Measurements from ENCODE around the gene CEP164. TPM values are rescaled to one million over a fixed set of nuclear protein-coding genes. Genes with fewer than 3 reads are reported as not detected.

CEP164 gene
- total RNA-seq, 2 experiments from 2014 or later: 41.4 to 45.6 TPM

DNA sequence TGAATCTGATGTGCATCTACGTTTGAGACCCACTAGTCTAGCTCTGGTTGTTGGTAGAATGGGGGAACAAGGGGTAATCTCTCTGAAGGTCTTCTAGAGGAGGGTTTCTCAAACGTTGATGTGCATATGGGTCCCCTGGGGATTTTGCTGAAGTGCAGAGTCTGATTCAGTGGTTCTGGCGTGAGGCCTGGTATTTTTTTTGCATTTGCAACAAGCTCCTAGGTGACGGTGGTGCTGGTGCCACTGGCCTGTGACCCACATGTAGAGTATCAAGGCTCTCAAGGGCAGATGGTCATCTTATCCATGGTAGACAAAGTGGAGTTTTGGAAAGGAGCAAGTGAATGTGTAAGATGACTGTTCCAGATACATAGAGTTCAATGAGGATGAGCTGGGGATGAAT is 97.1 kb downstream of the CEP164 start:
- H3K9me3 Mint-ChIP-seq: no peaks in the 10 kb centered on the region
- CTCF ChIA-PET: interaction anchor here (1.3 to 4.9 kb wide), 11 partner anchors 9 to 523 kb away, joined by 3 to 74 read pairs (median 8); no protein-coding TSS in a partner anchor
- H3K36me3 Mint-ChIP-seq (ENCODE audit: low read depth): no peaks in the 10 kb centered on the region
- DNase-seq: no peak
- no peak overlapping the region for H3K27ac Mint-ChIP-seq
- POLR2A ChIA-PET: interaction anchor here (1.6 kb wide), 1 partner anchor 628 kb away, joined by 6 read pairs; no protein-coding TSS in a partner anchor
- H3K27me3 Mint-ChIP-seq: peaks cover 9% of the 10 kb centered on the region
- no peak overlapping the region for H3K4me3 Mint-ChIP-seq
- H3K4me1 Mint-ChIP-seq: no peaks in the 10 kb centered on the region

DNA sequence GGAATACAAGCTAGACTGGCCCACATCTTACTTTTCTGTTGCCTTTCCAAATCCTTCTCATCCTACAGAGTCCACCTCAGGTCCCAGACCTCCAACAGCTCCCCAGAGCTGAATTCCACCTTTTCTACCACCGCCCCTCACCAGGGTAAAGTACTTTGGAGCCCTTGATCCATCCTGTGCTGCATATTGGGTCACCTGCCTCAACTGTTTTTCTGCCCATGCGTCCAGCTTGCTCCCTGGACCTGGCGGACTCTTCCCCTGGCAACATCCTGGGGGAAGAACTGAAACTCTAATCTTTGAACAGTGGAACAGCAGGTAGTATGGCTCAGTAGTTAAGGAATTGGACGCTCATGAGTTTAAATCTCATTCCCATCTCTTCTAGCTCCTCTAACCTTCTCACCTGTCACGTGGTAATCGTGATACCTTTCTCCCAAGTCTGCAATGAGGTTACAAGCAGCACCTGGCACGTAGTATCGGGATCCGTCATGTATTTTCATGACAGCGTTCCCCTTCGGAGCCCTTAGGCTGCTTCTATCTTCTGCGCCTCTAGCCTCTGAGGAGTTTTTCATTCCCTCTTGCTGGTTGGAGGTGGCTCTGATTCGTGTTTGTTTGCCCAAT is 98.1 kb downstream of the CEP164 start:
- POLR2A ChIA-PET: interaction anchor here (1.2 to 1.6 kb wide), 3 partner anchors 10 to 627 kb away, joined by 3 to 6 read pairs (median 3); no protein-coding TSS in a partner anchor

GRCh38 chr11:117426297-117426685 is 98.6 kb downstream of the CEP164 start:
- CTCF ChIA-PET: interaction anchor here (0.6 to 4.9 kb wide), 42 partner anchors 10 to 627 kb away, joined by 3 to 74 read pairs (median 4); no protein-coding TSS in a partner anchor
- Mint-ChIP-seq H3K9me3 (no peaks in the 10 kb centered on the region), H3K36me3 (ENCODE audit: low read depth) (no peaks in the 10 kb centered on the region), H3K27ac (no peak overlapping the region), H3K4me1 (peaks cover 2% of the 10 kb centered on the region), H3K4me3 (no peak overlapping the region), H3K27me3 (peaks cover 9% of the 10 kb centered on the region)
- POLR2A ChIA-PET: interaction anchor here (1.2 to 1.6 kb wide), 3 partner anchors 10 to 626 kb away, joined by 3 to 6 read pairs (median 3); no protein-coding TSS in a partner anchor
- DNase-seq: peak; percentile 68

More for the DNA sequence above, 98.1 kb downstream of the CEP164 start:
- no peak for DNase-seq
- Mint-ChIP-seq H3K9me3 (no peaks in the 10 kb centered on the region), H3K27ac (no peak overlapping the region), H3K27me3 (peaks cover 9% of the 10 kb centered on the region), H3K36me3 (ENCODE audit: low read depth) (no peaks in the 10 kb centered on the region), H3K4me1 (peaks cover 2% of the 10 kb centered on the region), H3K4me3 (no peak overlapping the region)
- CTCF ChIA-PET: interaction anchor here (0.6 to 4.9 kb wide), 40 partner anchors 10 to 627 kb away, joined by 3 to 74 read pairs (median 4); no protein-coding TSS in a partner anchor

GRCh38 chr11:117426941-117427340 is 99.3 kb downstream of the CEP164 start:
- POLR2A ChIA-PET: interaction anchor here (1.2 kb wide), 1 partner anchor 11 kb away, joined by 3 read pairs; no protein-coding TSS in a partner anchor
- peaks cover 2% of the 10 kb centered on the region for H3K4me1 Mint-ChIP-seq
- no peaks in the 10 kb centered on the region for H3K9me3 Mint-ChIP-seq
- no peak overlapping the region for H3K4me3 Mint-ChIP-seq
- H3K27ac Mint-ChIP-seq: no peak overlapping the region
- H3K27me3 Mint-ChIP-seq: peaks cover 9% of the 10 kb centered on the region
- no peaks in the 10 kb centered on the region for H3K36me3 Mint-ChIP-seq (ENCODE audit: low read depth)
- no peak for DNase-seq
- CTCF ChIA-PET: interaction anchor here (0.6 to 4.9 kb wide), 21 partner anchors 9 to 520 kb away, joined by 3 to 74 read pairs (median 5); no protein-coding TSS in a partner anchor

DNA sequence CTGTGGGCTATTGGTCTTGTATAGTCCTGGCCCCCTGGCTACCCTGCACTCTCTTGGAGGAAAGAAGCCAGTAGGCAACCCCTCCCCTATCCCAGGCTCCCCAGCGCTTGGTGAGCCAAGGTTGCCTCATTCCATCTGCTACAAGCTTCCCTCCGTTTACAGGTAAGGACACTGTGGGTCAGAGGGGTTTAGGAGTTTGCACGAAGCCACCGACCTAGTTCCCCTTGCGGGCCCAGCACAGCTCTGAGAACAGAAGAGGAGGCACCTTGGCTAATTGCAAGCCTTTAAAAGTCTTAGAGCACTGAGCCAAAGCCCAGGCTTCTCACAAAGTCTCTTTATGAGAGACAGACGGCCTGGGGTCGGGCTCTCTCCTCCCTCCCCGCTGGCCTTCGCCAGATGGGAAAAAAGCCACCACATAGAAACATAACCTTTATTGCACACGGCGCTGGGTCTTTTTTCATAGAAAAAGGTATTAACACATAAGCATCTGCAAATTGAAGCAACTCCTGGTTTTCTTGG is 99.8 kb downstream of the CEP164 start:
- no peak for DNase-seq
- Mint-ChIP-seq H3K36me3 (ENCODE audit: low read depth) (no peaks in the 10 kb centered on the region), H3K27me3 (peaks cover 8% of the 10 kb centered on the region), H3K27ac (no peak overlapping the region), H3K4me3 (no peak overlapping the region), H3K9me3 (no peaks in the 10 kb centered on the region), H3K4me1 (peaks cover 2% of the 10 kb centered on the region)
- POLR2A ChIA-PET: interaction anchor here (1.2 kb wide), 1 partner anchor 12 kb away, joined by 3 read pairs; no protein-coding TSS in a partner anchor
- CTCF ChIA-PET: interaction anchor here (1.3 to 4.9 kb wide), 8 partner anchors 18 to 520 kb away, joined by 4 to 74 read pairs (median 12); no protein-coding TSS in a partner anchor

GRCh38 chr11:117428186-117428855 is 100.7 kb downstream of the CEP164 start:
- POLR2A ChIA-PET: no interaction called here
- H3K27ac Mint-ChIP-seq: no peak overlapping the region
- DNase-seq: no peak
- CTCF ChIA-PET: interaction anchor here (4.9 kb wide), 1 partner anchor 192 kb away, joined by 74 read pairs; no protein-coding TSS in a partner anchor
- H3K9me3 Mint-ChIP-seq: no peaks in the 10 kb centered on the region
- peaks cover 4% of the 10 kb centered on the region for H3K27me3 Mint-ChIP-seq
- no peak overlapping the region for H3K4me3 Mint-ChIP-seq
- H3K36me3 Mint-ChIP-seq (ENCODE audit: low read depth): no peaks in the 10 kb centered on the region
- H3K4me1 Mint-ChIP-seq: peaks cover 2% of the 10 kb centered on the region

DNA sequence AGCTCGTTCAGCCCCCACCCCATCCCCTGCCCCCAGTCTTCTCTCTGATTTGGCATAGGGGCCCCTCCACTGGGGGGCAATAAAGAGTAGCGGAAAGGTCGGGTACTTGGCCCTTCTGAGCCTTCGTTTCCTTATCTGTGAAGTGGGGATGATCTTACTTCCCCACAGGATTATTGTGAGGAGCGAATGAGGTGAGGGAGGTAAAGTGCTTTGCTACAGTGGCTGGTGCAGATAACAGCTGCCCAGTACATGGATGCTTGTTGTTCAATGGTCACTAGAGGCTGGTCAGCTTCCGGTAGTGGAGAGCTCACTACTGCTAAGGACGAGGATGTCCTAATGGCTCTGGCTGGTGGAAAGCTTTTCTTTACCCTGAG is 101.2 kb downstream of the CEP164 start:
- H3K36me3 Mint-ChIP-seq (ENCODE audit: low read depth): no peaks in the 10 kb centered on the region
- H3K9me3 Mint-ChIP-seq: no peaks in the 10 kb centered on the region
- ChIA-PET CTCF (no interaction called here), POLR2A (no interaction called here)
- H3K27me3 Mint-ChIP-seq: peaks cover 2% of the 10 kb centered on the region
- no peak for DNase-seq
- H3K4me3 Mint-ChIP-seq: no peak overlapping the region
- H3K27ac Mint-ChIP-seq: no peak overlapping the region
- H3K4me1 Mint-ChIP-seq: peaks cover 2% of the 10 kb centered on the region

DNA sequence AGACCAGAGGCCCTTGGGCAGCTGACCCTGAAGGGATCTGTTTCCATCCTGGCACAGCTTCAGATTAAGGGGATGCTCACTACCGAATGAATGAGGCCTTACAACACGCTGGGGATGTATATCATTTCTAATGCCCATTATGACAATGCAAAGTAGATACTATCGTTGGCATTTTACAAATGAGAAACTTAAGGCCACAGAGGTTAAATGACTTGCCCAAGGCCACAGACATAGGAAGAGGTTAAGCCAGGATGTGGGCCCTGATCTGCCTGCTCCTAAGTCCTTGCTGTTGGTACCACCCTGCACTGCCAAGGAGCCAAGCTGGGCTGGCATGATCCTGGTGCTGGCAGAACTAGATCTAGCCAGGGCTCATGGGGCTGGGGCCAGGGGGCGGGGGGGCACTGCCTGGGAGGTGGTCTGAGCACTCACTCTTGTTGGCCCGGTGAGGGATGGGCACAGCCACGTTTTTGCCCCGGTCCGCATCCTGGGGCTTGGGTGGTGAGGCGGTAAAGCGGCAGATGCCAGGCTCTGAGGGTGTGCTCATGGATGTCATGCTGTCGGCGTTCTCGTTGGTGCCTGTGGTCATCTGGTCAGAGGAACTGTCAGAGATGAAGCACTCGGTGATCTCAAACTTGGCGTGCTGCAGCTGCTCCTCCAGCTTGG is 102.8 kb downstream of the CEP164 start:
- Mint-ChIP-seq H3K9me3 (no peaks in the 10 kb centered on the region), H3K27ac (no peak overlapping the region), H3K27me3 (no peaks in the 10 kb centered on the region), H3K4me3 (no peak overlapping the region), H3K4me1 (peaks cover 2% of the 10 kb centered on the region), H3K36me3 (ENCODE audit: low read depth) (no peaks in the 10 kb centered on the region)
- no peak for DNase-seq
- POLR2A ChIA-PET: no interaction called here
- CTCF ChIA-PET: no interaction called here

- Mint-ChIP-seq H3K4me1 (peaks cover 2% of the 10 kb centered on the region), H3K27ac (no peak overlapping the region), H3K9me3 (no peaks in the 10 kb centered on the region), H3K4me3 (no peak overlapping the region), H3K36me3 (ENCODE audit: low read depth) (no peaks in the 10 kb centered on the region), H3K27me3 (peaks cover 9% of the 10 kb centered on the region)
- POLR2A ChIA-PET: no interaction called here
- DNase-seq: no peak
- CTCF ChIA-PET: interaction anchor here (0.9 kb wide), 1 partner anchor 384 kb away, joined by 3 read pairs; no protein-coding TSS in a partner anchor
Measured at GRCh38 chr11:117431436-117431835, 103.8 kb downstream of the CEP164 start.

DNA sequence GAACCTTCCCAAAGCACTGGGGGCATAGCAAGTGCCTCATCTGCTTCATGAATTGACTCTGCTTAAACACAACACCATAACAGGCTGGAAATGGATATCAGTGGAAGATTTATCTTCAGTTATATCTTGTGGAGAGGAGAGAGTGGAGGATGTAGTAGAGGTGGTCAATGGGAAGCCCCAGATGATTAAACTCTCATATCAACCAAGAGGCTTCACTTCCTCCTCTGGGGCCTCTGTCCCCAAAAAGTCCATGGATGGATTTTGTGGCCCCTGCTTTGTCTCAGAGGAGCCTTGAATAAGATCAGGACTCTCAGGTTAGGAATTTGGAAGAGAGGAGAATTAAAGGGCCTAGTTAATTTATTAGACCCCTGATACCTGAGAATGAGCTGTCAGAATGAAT is 106.1 kb downstream of the CEP164 start:
- no peak overlapping the region for H3K4me3 Mint-ChIP-seq
- peaks cover 13% of the 10 kb centered on the region for H3K27me3 Mint-ChIP-seq
- DNase-seq: no peak
- no peak overlapping the region for H3K27ac Mint-ChIP-seq
- ChIA-PET CTCF (no interaction called here), POLR2A (no interaction called here)
- no peaks in the 10 kb centered on the region for H3K9me3 Mint-ChIP-seq
- H3K4me1 Mint-ChIP-seq: peaks cover 2% of the 10 kb centered on the region
- H3K36me3 Mint-ChIP-seq (ENCODE audit: low read depth): no peaks in the 10 kb centered on the region

GRCh38 chr11:117434481-117434880 is 106.8 kb downstream of the CEP164 start:
- Mint-ChIP-seq H3K4me3 (no peak overlapping the region), H3K4me1 (peaks cover 2% of the 10 kb centered on the region), H3K27ac (no peak overlapping the region), H3K9me3 (no peaks in the 10 kb centered on the region), H3K36me3 (ENCODE audit: low read depth) (no peaks in the 10 kb centered on the region), H3K27me3 (peaks cover 13% of the 10 kb centered on the region)
- no peak for DNase-seq
- CTCF ChIA-PET: no interaction called here
- POLR2A ChIA-PET: no interaction called here

- ChIA-PET POLR2A (no interaction called here), CTCF (interaction anchor here (1.8 kb wide), 1 partner anchor 9 kb away, joined by 9 read pairs; no protein-coding TSS in a partner anchor)
- no peak for DNase-seq
- no peaks in the 10 kb centered on the region for H3K4me1 Mint-ChIP-seq
- H3K27me3 Mint-ChIP-seq: peaks cover 13% of the 10 kb centered on the region
- H3K4me3 Mint-ChIP-seq: no peak overlapping the region
- no peaks in the 10 kb centered on the region for H3K36me3 Mint-ChIP-seq (ENCODE audit: low read depth)
- no peaks in the 10 kb centered on the region for H3K9me3 Mint-ChIP-seq
- H3K27ac Mint-ChIP-seq: no peak overlapping the region
Measured at GRCh38 chr11:117435326-117435725, 107.7 kb downstream of the CEP164 start.

Measured in activated CD4-positive, alpha-beta memory T cell treated with anti-CD3 and anti-CD28 coated beads, Interleukin-2, amount 10 ng/mL, durations not matched to agents 7 days and 5 days (primary cell).